GM18951 (cell line): ENCODE measurements around the gene EHD4.

Source experiments
- POLR2A ChIP-seq: IDR thresholded peaks from 4 replicates; pipeline ENCODE4 v1.6.1; 2011; ENCODE audit warnings: mild to moderate bottlenecking; ENCODE audit not compliant: insufficient read length, insufficient read depth; ENCODE audit errors: extremely low read depth
- in situ Hi-C: fragments of 300-500 bp; cut with MboI; formaldehyde crosslinking; loops from one replicate; pipeline ENCODE4 v1.12.0; 2022; ENCODE audit warnings: low sequenced_read_pairs, mixed read lengths, inconsistent platforms; ENCODE audit not compliant: unreplicated experiment

EHD4 gene

DNA sequence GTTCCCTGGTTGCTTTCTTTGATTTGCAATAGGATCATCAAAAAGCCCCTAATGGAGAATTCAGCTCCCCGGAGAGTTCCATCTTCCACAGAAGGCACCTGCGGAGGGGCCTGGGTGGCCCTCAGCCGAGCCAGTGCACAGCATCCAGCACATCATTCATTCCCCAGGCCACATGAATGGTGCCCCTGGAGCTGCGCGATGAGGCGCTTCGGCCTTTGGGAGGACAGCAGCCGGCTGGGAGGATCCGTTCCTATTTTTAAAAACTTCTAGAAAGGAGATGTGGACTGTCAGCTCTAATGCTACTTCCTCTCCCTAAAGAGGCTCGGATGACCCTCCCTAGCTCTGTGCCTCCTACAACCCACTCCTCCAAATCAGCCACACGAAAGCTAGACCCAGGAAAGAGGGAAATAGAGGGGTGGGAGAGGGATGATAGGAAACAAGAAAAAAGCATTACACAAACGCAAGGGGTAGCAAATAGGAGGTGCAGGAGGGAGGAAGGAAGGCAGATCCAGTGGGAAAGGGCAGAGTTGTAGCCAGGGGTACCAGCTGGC is 20.3 kb downstream of the EHD4 start:
- TF ChIP-seq POLR2A: no peak
- in situ Hi-C loops: no loop called here

GRCh38 chr15:41951571-41951970 is 20.8 kb downstream of the EHD4 start:
- no peak for TF ChIP-seq POLR2A
- in situ Hi-C loops: no loop called here

DNA sequence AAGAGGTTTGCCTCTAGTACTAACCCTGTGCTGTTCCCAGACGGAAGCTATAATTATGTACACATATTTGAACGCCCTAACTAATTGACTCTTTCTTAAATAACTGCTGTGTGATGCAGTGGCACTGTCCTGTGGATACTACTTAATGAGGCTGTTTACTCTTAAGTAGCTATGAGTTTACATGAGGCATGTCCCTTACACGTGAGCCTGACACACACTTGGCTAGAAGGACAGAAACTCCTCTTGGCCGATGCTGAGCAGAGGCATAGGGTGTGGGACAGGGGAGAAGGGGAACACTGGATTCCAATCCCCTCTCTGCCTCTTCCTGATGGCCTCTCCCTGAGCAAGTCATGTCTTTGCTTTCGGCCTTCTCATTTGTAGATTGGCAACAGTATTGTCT is 21.9 kb downstream of the EHD4 start:
- in situ Hi-C loops: no loop called here
- no peak for TF ChIP-seq POLR2A

- in situ Hi-C loops: no loop called here
- TF ChIP-seq POLR2A: no peak
Observed at GRCh38 chr15:41950127-41950483, 22.3 kb downstream of the EHD4 start.

DNA sequence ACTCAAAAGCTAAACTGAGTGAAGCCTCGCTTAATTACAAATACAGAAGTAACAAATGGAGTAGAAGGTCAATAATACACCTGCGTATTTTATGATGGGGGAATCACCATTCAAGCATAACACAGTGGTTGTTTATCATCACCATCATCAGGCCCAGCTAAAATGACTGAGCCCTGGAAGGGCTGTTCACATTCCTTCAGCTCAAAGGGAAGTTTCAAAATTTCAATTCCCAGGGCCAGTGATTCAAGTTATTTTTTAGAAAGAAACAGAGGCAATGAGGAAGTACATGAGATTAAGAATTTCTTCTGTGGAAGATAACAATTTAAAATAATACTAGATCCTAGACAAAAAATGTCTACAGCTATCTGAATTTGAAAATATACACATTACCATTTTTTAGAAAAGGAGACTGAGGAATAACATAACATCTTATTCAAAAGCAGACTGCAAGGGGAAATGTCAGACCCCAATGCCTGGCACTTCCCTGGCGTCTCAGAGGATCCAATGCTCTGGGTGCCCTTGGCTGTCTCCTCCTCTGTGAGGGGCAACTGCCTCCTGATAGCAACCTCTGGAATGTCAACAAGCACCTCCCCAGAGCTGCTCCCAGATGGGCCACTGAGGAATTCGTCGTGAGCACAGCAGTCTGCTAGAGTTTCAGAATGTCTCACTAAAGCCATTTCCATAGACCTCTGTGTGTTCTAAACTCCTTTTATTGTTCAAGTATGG is 22.8 kb downstream of the EHD4 start:
- in situ Hi-C loops: no loop called here
- no peak for TF ChIP-seq POLR2A

- in situ Hi-C loops: no loop called here
- TF ChIP-seq POLR2A: no peak
Observed at GRCh38 chr15:41948490-41948889, 23.9 kb downstream of the EHD4 start.

GRCh38 chr15:41946970-41947369 is 25.4 kb downstream of the EHD4 start:
- in situ Hi-C loops: no loop called here
- TF ChIP-seq POLR2A: no peak

DNA sequence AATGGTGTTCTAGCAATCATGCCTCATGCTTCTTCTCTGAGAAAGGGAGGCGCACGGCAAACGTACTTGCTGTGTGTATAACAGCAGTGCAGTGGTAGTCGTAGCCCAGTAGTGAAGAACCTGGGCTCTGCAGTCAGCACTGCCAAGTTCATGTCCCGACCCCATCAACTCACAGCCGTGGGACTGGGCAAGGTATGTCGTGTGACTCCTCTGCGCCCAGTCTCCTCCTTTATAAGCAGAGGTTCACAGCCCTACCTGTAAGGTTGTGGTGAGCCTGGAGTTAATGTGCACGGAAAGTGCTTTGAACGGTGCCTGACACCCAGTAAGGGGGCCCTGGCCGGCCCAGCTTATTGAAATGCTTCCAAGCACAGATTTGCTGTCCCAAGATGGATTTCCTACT is 26.6 kb downstream of the EHD4 start:
- in situ Hi-C loops: no loop called here
- no peak for TF ChIP-seq POLR2A

GRCh38 chr15:41945221-41945620 is 27.1 kb downstream of the EHD4 start:
- in situ Hi-C loops: no loop called here
- TF ChIP-seq POLR2A: no peak

DNA sequence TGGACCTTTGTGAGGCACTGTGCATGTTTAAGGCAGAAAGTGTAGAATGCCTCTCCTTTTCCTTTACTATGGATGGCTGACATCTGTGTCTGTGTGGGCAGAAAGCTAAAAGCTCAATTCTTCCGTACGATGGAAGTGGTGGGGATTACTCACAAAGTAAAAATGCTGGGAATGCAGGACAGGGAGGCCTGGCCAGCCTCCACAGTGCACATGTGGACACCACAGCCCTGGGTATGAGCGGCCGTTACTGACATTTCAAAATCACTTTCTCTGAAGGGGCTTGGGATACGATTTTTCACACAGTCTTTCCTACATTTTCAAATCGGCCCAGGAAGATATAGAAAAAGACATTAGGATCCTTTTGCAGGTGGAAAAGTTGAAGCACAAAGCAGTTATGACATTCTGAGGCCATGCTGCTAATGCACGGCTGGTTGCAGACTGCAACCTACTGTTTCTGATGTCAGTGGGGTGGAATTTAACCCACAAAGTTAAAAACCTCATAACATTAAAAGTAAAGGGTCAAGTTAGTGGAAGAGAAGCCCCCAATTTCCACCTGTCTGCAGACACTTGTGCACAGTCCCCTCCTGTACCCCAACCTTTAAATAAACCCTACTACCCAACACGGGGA is 27.9 kb downstream of the EHD4 start:
- in situ Hi-C loops: no loop called here
- no peak for TF ChIP-seq POLR2A

DNA sequence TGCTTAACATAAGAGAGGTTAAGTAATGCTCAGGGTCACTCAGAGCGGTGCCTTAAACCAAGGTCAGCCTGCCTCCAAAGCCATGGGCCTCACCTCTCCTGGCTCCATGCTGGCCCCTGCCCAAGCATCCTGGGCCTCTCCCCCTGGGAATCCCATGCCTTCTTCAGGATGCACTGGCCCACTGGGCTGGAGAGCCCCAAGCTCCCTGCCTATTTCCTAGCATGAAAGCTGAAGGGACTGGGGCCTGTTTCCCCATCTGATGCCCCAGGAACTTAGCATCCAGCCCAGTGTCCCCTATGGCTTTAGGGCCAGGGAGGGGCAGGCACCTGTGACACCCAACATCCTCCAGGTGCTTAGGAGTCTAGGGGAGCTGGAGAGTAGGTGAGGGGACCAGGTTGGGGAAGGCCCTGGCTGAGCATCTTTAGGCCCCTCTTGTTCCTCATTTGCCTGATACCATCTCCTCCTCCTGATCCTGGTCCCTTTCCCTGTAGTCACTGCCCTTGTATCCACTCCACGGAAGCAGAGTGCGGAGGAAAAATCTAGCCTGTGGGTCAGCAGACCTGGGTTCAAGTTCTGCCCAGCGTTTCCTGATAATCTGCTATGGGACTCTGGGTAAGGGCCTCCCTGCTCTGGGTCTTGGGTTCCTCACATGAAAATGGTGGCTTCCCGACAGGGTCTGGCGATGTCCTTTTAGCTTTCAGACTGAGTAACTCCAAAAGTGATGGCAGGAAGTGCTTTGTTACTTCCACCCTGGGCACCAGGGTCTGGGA is 28.6 kb downstream of the EHD4 start:
- in situ Hi-C loops: no loop called here
- no peak for TF ChIP-seq POLR2A

DNA sequence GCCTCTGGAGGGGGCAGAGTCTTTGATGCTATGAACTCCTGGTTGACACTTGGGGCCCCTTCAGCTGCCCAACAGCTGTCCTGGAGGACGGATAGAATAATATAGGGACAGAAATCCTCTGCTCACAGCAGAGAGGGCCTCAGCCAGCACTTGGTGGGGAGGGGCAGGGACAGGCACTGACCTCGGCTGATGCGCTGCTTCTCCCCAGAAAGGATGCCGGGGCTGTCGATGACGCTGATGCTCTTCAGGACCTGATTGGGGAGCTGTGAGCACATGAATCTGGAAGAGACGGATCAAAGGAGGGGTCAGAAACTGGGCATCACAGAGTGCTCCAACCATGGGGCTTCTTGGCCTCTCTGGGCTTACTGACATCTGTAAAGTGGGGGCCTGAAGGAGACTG is 29.5 kb downstream of the EHD4 start:
- in situ Hi-C loops: no loop called here
- TF ChIP-seq POLR2A: no peak

- in situ Hi-C loops: no loop called here
- no peak for TF ChIP-seq POLR2A
Observed at GRCh38 chr15:41941644-41942415, 30.5 kb downstream of the EHD4 start.
